ENCODE data around the gene IDE. TPM values are rescaled to one million over a fixed set of nuclear protein-coding genes. Genes with fewer than 3 reads are reported as not detected.

IDE gene
- total RNA-seq, 3 donors from 2014 or later, result 36.6 to 48.7 (median 41.6) TPM

GRCh38 chr10:92430103-92430502, 143.8 kb downstream of the IDE start:
- ATAC-seq, result no peak
- TF ChIP-seq, protein P1, sequence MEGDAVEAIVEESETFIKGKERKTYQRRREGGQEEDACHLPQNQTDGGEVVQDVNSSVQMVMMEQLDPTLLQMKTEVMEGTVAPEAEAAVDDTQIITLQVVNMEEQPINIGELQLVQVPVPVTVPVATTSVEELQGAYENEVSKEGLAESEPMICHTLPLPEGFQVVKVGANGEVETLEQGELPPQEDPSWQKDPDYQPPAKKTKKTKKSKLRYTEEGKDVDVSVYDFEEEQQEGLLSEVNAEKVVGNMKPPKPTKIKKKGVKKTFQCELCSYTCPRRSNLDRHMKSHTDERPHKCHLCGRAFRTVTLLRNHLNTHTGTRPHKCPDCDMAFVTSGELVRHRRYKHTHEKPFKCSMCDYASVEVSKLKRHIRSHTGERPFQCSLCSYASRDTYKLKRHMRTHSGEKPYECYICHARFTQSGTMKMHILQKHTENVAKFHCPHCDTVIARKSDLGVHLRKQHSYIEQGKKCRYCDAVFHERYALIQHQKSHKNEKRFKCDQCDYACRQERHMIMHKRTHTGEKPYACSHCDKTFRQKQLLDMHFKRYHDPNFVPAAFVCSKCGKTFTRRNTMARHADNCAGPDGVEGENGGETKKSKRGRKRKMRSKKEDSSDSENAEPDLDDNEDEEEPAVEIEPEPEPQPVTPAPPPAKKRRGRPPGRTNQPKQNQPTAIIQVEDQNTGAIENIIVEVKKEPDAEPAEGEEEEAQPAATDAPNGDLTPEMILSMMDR (IDR thresholded peaks at IDR 0.05), result no peak
- Histone ChIP-seq H3K9me3 (no peaks in the 10 kb centered on the region), H3K36me3 (ENCODE audit: low read depth) (no peaks in the 10 kb centered on the region), H3K4me1 (ENCODE audit: low read depth) (no peaks in the 10 kb centered on the region), H3K4me3 (no peak overlapping the region)
- intact Hi-C loops (cut with DNase I, micrococcal nuclease), result loop anchor here (5.0 to 10.0 kb wide), 2 partner anchors 343 to 345 kb away; no protein-coding TSS in a partner anchor
- no peak for DNase-seq

DNA sequence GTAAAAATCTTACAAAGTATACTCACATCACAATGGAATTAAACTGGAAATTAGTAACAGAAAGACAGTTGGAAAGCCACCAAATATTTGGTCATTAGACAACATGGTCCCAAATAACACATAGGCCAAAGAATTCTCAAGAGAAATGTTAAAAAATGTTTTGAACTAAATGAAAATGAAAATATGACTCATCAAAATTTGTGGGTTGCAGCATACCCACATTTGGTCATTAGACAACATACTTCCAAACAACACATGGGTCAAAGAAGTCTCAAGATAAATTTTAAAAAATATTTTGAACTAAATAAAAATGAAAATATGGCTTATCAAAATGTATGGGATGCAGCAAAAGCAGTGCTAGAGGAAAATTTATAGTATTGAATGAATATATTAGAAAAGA, 152.3 kb downstream of the IDE start:
- intact Hi-C loops (cut with DNase I, micrococcal nuclease), result no loop called here
- DNase-seq (no peak), ATAC-seq (no peak)
- Histone ChIP-seq H3K36me3 (ENCODE audit: low read depth) (no peaks in the 10 kb centered on the region), H3K4me3 (no peak overlapping the region), H3K9me3 (no peaks in the 10 kb centered on the region), H3K4me1 (ENCODE audit: low read depth) (no peaks in the 10 kb centered on the region)
- TF ChIP-seq, protein P1 (IDR thresholded peaks at IDR 0.05), result no peak

DNA sequence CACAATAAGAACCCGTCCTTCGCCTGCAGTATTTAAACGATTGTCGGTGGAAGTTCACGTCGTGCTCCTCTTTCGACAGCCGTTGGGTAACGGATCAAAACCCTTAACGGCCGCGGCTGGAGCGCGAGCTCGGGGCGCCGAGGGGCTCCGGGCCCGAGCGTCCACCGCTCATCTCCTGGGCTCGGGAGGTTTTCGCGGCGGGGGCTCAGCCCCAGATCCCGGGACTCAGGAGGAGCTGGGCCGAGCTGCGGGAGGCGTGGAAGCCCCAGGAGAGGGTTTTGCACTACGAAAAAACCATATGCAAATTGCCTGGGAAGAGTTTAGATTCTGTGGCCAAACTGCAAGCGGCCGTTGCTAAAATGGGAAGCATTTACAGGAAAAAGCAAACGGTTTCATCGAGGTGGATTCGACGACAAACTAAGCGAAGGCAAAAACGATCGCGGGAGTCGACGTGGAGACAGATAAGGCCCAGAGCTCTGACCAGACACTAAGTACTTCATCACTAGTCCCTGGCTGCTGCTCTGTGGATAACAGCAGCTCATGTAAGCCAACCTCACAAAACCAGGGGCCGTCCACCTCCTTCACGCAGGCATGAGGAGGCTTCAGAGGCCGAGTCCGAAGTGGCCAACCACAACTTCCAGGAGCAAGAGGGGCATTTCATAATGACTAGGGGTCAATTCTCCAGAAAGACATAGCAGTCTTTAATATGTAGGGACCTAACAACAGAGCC, 153.2 kb downstream of the IDE start:
- TF ChIP-seq, protein P1 (IDR thresholded peaks at IDR 0.05), result no peak
- intact Hi-C loops (cut with DNase I, micrococcal nuclease), result no loop called here
- Histone ChIP-seq H3K4me3 (no peak overlapping the region), H3K9me3 (no peaks in the 10 kb centered on the region), H3K4me1 (ENCODE audit: low read depth) (no peaks in the 10 kb centered on the region), H3K36me3 (ENCODE audit: low read depth) (no peaks in the 10 kb centered on the region)
- DNase-seq, result peak in 1 of 3 donors; percentile 29
- ATAC-seq, result no peak

- no peaks in the 10 kb centered on the region for H3K4me1 ChIP-seq (ENCODE audit: low read depth)
- intact Hi-C loops (cut with DNase I, micrococcal nuclease), result no loop called here
- H3K4me3 ChIP-seq, result no peak overlapping the region
- H3K36me3 ChIP-seq (ENCODE audit: low read depth), result no peaks in the 10 kb centered on the region
- TF ChIP-seq, protein P1 (IDR thresholded peaks at IDR 0.05), result no peak
- H3K9me3 ChIP-seq, result no peaks in the 10 kb centered on the region
- ATAC-seq (peak; percentile 65), DNase-seq (peak; percentile 53 to 60 (median 57))
Measured at GRCh38 chr10:92419740-92420545, 153.9 kb downstream of the IDE start.

DNA sequence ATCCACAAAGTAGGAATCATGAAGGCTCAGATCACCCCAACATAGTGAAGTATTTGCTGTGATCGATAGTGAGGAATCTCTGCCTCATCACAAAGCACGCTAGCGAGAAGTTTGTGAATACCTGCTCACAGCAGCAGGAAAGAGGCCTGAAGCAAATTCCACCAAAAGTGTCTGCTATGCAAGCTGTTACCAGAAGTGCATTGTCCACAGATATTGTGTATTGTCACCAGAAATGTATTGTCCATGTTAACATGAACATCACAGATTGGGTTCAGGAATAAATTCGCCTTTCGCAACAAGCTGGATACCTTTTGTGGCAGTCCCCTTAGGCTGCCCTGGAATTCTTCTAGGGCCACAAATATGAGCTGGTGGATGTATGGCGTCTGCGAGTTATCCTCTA, 155.0 kb downstream of the IDE start:
- DNase-seq (no peak), ATAC-seq (no peak)
- TF ChIP-seq, protein P1 (IDR thresholded peaks at IDR 0.05), result no peak
- Histone ChIP-seq H3K4me1 (ENCODE audit: low read depth) (no peaks in the 10 kb centered on the region), H3K36me3 (ENCODE audit: low read depth) (no peaks in the 10 kb centered on the region), H3K4me3 (no peak overlapping the region), H3K9me3 (no peaks in the 10 kb centered on the region)
- intact Hi-C loops (cut with DNase I, micrococcal nuclease), result no loop called here

Measured in mucosa of descending colon (tissue), 3 donors.